Endothelial cell of umbilical vein (primary cell): ENCODE measurements around the gene KAZN. TPM values are rescaled to one million over a fixed set of nuclear protein-coding genes. Genes with fewer than 3 reads are reported as not detected.

Source experiments
- BruUV-seq: library from RNA; stranded (reverse); fragments of 400-500 nt; replicated peaks from 2 replicates; lab custom pipeline; 2021; lab: Mats Ljungman, UMichigan
- CTCF ChIA-PET: fragments of 300-600, 350-600 bp; sonication (Branson Sonifier 250); formaldehyde crosslinking; loops from one replicate; lab custom pipeline; 2021; ENCODE audit warnings: antibody characterized with exemption, inconsistent platforms; lab: Charles Lee
- POLR2A ChIA-PET: fragments of 300-600, 350-600 bp; sonication (Branson Sonifier 250); formaldehyde crosslinking; loops from one replicate; lab custom pipeline; 2021; ENCODE audit warnings: antibody characterized with exemption, inconsistent platforms; lab: Charles Lee
- DNase-seq: peaks from one replicate; pipeline ENCODE4 v3.0.0-alpha.2; 2011; ENCODE audit warnings: low read depth, low spot score
- FAIRE-seq: peaks from 2 replicates; lab custom pipeline; 2011; peaks lifted over from hg19 to GRCh38; lab: Jason Lieb, UNC
- H2AFZ ChIP-seq: 2 replicates; pipeline ENCODE4 v1.6.0; 2012; ENCODE audit warnings: low read depth, low read length, control low read depth, inconsistent platforms
- H3K27ac ChIP-seq: 2 replicates; pipeline ENCODE4 v1.5.1; 2011; ENCODE audit warnings: low read depth, mild to moderate bottlenecking, control low read depth, low read length, moderate library complexity; ENCODE audit not compliant: insufficient read depth
- H3K27me3 ChIP-seq, 2 experiments: 2 replicates each; pipeline versions ENCODE4 v1.6.0 to v1.6.1; 2011; ENCODE audit warnings: low read length in 2 of 2, mixed read lengths in 1 of 2; ENCODE audit not compliant: control insufficient read depth in 2 of 2, insufficient read depth in 2 of 2
- H3K36me3 ChIP-seq, 2 experiments: 2 replicates in 1 of 2; 3 replicates in 1 of 2; pipeline ENCODE4 v1.5.1; 2011; ENCODE audit warnings: low read length in 2 of 2, mild to moderate bottlenecking in 1 of 2, moderate library complexity in 1 of 2; ENCODE audit not compliant: control insufficient read depth in 2 of 2, insufficient read depth in 2 of 2; ENCODE audit errors: extremely low read depth in 1 of 2
- H3K4me1 ChIP-seq: 3 replicates; pipeline ENCODE4 v1.5.1; 2011; ENCODE audit warnings: mild to moderate bottlenecking, low read length; ENCODE audit not compliant: control insufficient read depth, insufficient read depth; ENCODE audit errors: extremely low read depth
- H3K4me2 ChIP-seq: 2 replicates; pipeline ENCODE4 v1.6.1; 2011; ENCODE audit warnings: low read length, control low read depth, mixed read lengths; ENCODE audit not compliant: insufficient read depth
- H3K4me3 ChIP-seq, 3 experiments: fragments of 200-600 bp in 1 of 3; sonication (generic), shearing (Covaris generic) in 1 of 3; replicated peaks in 1 of 3; 2 replicates each; pipeline ENCODE4 v1.5.1; 2011 to 2016; ENCODE audit warnings: control low read depth in 3 of 3, low read length in 3 of 3, mild to moderate bottlenecking in 2 of 3, inconsistent platforms in 1 of 3, low read depth in 1 of 3, moderate library complexity in 1 of 3; ENCODE audit not compliant: insufficient read depth in 1 of 3
- H3K79me2 ChIP-seq: 2 replicates; pipeline ENCODE4 v1.6.0; 2012; ENCODE audit warnings: low read length, inconsistent platforms; ENCODE audit not compliant: control insufficient read depth, insufficient read depth
- H3K9ac ChIP-seq: replicated peaks from 2 replicates; pipeline ENCODE3; 2011; ENCODE audit warnings: low read length, control low read depth; ENCODE audit not compliant: insufficient read depth; ENCODE audit errors: extremely low read depth
- H3K9me1 ChIP-seq: replicated peaks from 3 replicates; pipeline ENCODE4 v1.6.0; 2011; ENCODE audit warnings: mild to moderate bottlenecking, low read length; ENCODE audit not compliant: control insufficient read depth, insufficient read depth; ENCODE audit errors: extremely low read depth
- H3K9me3 ChIP-seq: replicated peaks from 2 replicates; pipeline ENCODE4 v1.5.1; 2012; ENCODE audit warnings: low read length, inconsistent platforms; ENCODE audit not compliant: control insufficient read depth, insufficient read depth
- H4K20me1 ChIP-seq: replicated peaks from 2 replicates; pipeline ENCODE3; 2011; ENCODE audit warnings: mild to moderate bottlenecking, low read length; ENCODE audit not compliant: control insufficient read depth, insufficient read depth; ENCODE audit errors: extremely low read depth
- CTCF ChIP-seq, 2 donors: IDR thresholded peaks; 1 replicate in 1 of 2; 2 replicates in 1 of 2; pipeline ENCODE4 v1.5.1; 2011; ENCODE audit warnings: low read length in 2 of 2, mild to moderate bottlenecking in 2 of 2, moderate library complexity in 2 of 2, control low read depth in 1 of 2, inconsistent platforms in 1 of 2, low read depth in 1 of 2; ENCODE audit not compliant: insufficient read depth in 1 of 2; ENCODE audit errors: extremely low read depth in 1 of 2
- EZH2 ChIP-seq: IDR thresholded peaks from 2 replicates; pipeline ENCODE4 v1.6.1; 2012; ENCODE audit warnings: borderline replicate concordance, low read depth, mild to moderate bottlenecking, moderate library complexity, low read length, inconsistent platforms; ENCODE audit not compliant: severe bottlenecking
- FOS ChIP-seq: IDR thresholded peaks from 2 replicates; pipeline ENCODE4 v1.6.1; 2011; ENCODE audit warnings: mild to moderate bottlenecking, low read length, moderate library complexity, borderline replicate concordance; ENCODE audit not compliant: insufficient read depth
- GATA2 ChIP-seq: IDR thresholded peaks from 2 replicates; pipeline ENCODE4 v1.7.0; 2011; ENCODE audit warnings: low read depth, mild to moderate bottlenecking, moderate library complexity, mixed read lengths, low read length; ENCODE audit not compliant: insufficient read length, insufficient read depth
- JUN ChIP-seq: IDR thresholded peaks from 2 replicates; pipeline ENCODE4 v1.6.1; 2011; ENCODE audit warnings: borderline replicate concordance, low read depth; ENCODE audit not compliant: insufficient read length, insufficient read depth
- MAX ChIP-seq: IDR thresholded peaks from 2 replicates; pipeline ENCODE4 v1.6.1; 2011; ENCODE audit not compliant: insufficient read depth, insufficient read length
- MYC ChIP-seq: IDR thresholded peaks from one replicate; pipeline ENCODE4 v1.6.1; 2011; ENCODE audit warnings: mild to moderate bottlenecking, low read depth, low read length
- POLR2A ChIP-seq: IDR thresholded peaks from 2 replicates; pipeline ENCODE4 v1.6.1; 2012; ENCODE audit warnings: low read depth, mild to moderate bottlenecking, control low read depth, low read length
- POLR2AphosphoS5 ChIP-seq: IDR thresholded peaks from 2 replicates; pipeline ENCODE4 v1.6.1; 2012; ENCODE audit warnings: low read depth, mild to moderate bottlenecking, control low read depth, low read length, moderate library complexity; ENCODE audit not compliant: insufficient read depth
- dilution Hi-C: fragments of 300-500 bp; cut with MboI; formaldehyde crosslinking; loops from one replicate; pipeline ENCODE4 v1.15.0; 2019; ENCODE audit warnings: low sequenced_read_pairs; ENCODE audit not compliant: extremely low pct_ligation_motif_present
- intact Hi-C: fragments of 100-400 bp; cut with micrococcal nuclease; formaldehyde crosslinking; loops from one replicate; pipeline ENCODE4 v1.10.0; 2022
- polyA plus RNA-seq, 4 experiments: library from polyadenylated mRNA; depleted of rRNA in 3 of 4; stranded (reverse) in 3 of 4; unstranded in 1 of 4; fragments of >200 nt; gene quantifications; 2 replicates each; pipeline versions ENCODE4 v1.2.1 to v1.2.3, GENCODE V29; 2011 to 2012; ENCODE audit warnings: missing spikeins in 1 of 4
- total RNA-seq: library from RNA; stranded (reverse); gene quantifications from 2 replicates; pipeline ENCODE4 v1.2.3, GENCODE V29; 2021

KAZN gene
- total and polyA plus RNA-seq, 2 donors (not counting 3 experiments of a cell fraction or from before 2014, with no cell fraction given): 1.6 to 5.8 TPM

GRCh38 chr1:14800500-14801076, 202.1 kb downstream of the KAZN start:
- no peak for FAIRE-seq
- CTCF ChIA-PET: no interaction called here
- no TSS peak for BruUV-seq

More at GRCh38 chr1:14800500-14801076, 202.1 kb downstream of the KAZN start:
- H3K36me3 ChIP-seq: no peaks in the 10 kb centered on the region
- intact Hi-C loops (no loop called here), dilution Hi-C loops (no loop called here)
- no peak overlapping the region for H3K9ac ChIP-seq
- H2AFZ ChIP-seq: no peak overlapping the region
- no peaks in the 10 kb centered on the region for H3K79me2 ChIP-seq
- POLR2A ChIA-PET: no interaction called here
- DNase-seq: no peak
- peaks cover 2% of the 10 kb centered on the region for H3K9me3 ChIP-seq
- H3K27me3 ChIP-seq: no peaks in the 10 kb centered on the region
- no peak overlapping the region for H3K4me2 ChIP-seq
- TF ChIP-seq EZH2 (no peak), CTCF (IDR thresholded peaks at IDR 0.05; ENCODE audit: extremely low read depth in 1 of 2, insufficient read depth in 1 of 2, low read depth in 1 of 2, low read length in 2 of 2) (no peak), MYC (no peak), MAX (no peak), POLR2A (no peak), FOS (no peak), GATA2 (no peak), POLR2AphosphoS5 (no peak), JUN (no peak)
- no peaks in the 10 kb centered on the region for H4K20me1 ChIP-seq
- H3K4me1 ChIP-seq: no peaks in the 10 kb centered on the region
- no peaks in the 10 kb centered on the region for H3K9me1 ChIP-seq
- H3K27ac ChIP-seq: no peak overlapping the region
- H3K4me3 ChIP-seq: no peak overlapping the region
